EL (cell line): Measurements from ENCODE around the gene CRIP1.
A peak's percentile ranks its signal among the peaks of the same experiment; 100 is the strongest.

ENCODE experiments used
- DNase-seq: peaks from one replicate; pipeline ENCODE4 v3.0.0-alpha.2; 2016

CRIP1 gene

GRCh38 chr14:105519946-105520698 lies 33.4 kb downstream of the CRIP1 start:
- no peak for DNase-seq

- no peak for DNase-seq
These were observed 38.6 kb downstream of the CRIP1 start for GRCh38 chr14:105525326-105525725.

- no peak for DNase-seq
These were observed 39.4 kb downstream of the CRIP1 start, which contains the start of gene TMEM121 for GRCh38 chr14:105525861-105526775. TSS of gene TMEM121 (plus strand) at chr14:105526583. CDS start at chr14:105528835, 2,252 bp downstream.

- DNase-seq: no peak
These were observed 40.2 kb downstream of the CRIP1 start for GRCh38 chr14:105526776-105527380.

- DNase-seq: no peak
These were observed 40.7 kb downstream of the CRIP1 start for GRCh38 chr14:105527381-105527825.

- DNase-seq: peak; percentile 69
These were observed 41.3 kb downstream of the CRIP1 start for GRCh38 chr14:105527826-105528585.

- DNase-seq: no peak
These were observed 42.1 kb downstream of the CRIP1 start for GRCh38 chr14:105528586-105529318.

- DNase-seq: no peak
These were observed 42.6 kb downstream of the CRIP1 start for GRCh38 chr14:105529319-105529568.

- DNase-seq: no peak
These were observed 43.0 kb downstream of the CRIP1 start for GRCh38 chr14:105529569-105530284.

- no peak for DNase-seq
These were observed 43.8 kb downstream of the CRIP1 start for GRCh38 chr14:105530285-105531087.

- no peak for DNase-seq
These were observed 44.6 kb downstream of the CRIP1 start for GRCh38 chr14:105531088-105531893.

- DNase-seq: no peak
These were observed 45.4 kb downstream of the CRIP1 start for GRCh38 chr14:105531894-105532623.

- peak; percentile 32 for DNase-seq
These were observed 46.1 kb downstream of the CRIP1 start for GRCh38 chr14:105532735-105533141.

GRCh38 chr14:105533391-105533790 lies 46.7 kb downstream of the CRIP1 start:
- no peak for DNase-seq

GRCh38 chr14:105533811-105534498 lies 47.3 kb downstream of the CRIP1 start:
- no peak for DNase-seq

GRCh38 chr14:105534586-105534985 lies 47.9 kb downstream of the CRIP1 start:
- no peak for DNase-seq

- DNase-seq: no peak
These were observed 49.4 kb downstream of the CRIP1 start for GRCh38 chr14:105536051-105536450.
